22Rv1 (cell line): ENCODE data around the gene KCNJ6.

Experiments
- H3K27ac ChIP-seq: fragments of 450-650 bp; 2 replicates; pipeline ENCODE4 v1.5.1; 2017
- ZFX ChIP-seq: fragments of 450-650 bp; IDR thresholded peaks from 2 replicates; pipeline ENCODE4 v1.6.1; 2017; ENCODE audit warnings: antibody characterized with exemption, borderline replicate concordance
- TF ChIP-seq, protein P1 (sequence below): fragments of 450-650 bp; IDR thresholded peaks from 2 replicates; pipeline ENCODE4 v1.5.1; 2017; ENCODE audit warnings: mild to moderate bottlenecking

The KCNJ6 gene

DNA sequence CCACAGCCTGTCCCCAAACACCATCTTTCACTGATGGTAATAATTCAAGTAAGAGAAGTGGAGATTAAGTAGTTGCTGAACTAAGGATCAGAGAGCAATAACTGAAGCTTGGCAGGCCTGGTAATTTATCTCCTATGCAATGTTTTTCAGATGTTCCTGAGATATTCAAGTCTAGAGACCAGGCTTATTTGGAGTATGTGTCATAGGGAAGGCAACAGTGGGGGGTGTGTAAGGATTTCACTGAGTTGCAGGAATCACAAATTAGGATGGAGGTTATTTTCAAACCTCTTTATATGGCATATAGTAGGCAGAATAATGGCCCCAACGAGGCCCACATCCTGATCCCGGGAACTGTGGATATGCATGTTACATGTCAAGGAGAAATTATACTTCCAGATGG lies 171.7 kb downstream of the KCNJ6 start:
- H3K27ac ChIP-seq, result no peak overlapping the region
- TF ChIP-seq, protein P1, sequence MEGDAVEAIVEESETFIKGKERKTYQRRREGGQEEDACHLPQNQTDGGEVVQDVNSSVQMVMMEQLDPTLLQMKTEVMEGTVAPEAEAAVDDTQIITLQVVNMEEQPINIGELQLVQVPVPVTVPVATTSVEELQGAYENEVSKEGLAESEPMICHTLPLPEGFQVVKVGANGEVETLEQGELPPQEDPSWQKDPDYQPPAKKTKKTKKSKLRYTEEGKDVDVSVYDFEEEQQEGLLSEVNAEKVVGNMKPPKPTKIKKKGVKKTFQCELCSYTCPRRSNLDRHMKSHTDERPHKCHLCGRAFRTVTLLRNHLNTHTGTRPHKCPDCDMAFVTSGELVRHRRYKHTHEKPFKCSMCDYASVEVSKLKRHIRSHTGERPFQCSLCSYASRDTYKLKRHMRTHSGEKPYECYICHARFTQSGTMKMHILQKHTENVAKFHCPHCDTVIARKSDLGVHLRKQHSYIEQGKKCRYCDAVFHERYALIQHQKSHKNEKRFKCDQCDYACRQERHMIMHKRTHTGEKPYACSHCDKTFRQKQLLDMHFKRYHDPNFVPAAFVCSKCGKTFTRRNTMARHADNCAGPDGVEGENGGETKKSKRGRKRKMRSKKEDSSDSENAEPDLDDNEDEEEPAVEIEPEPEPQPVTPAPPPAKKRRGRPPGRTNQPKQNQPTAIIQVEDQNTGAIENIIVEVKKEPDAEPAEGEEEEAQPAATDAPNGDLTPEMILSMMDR, result no peak
- no peak for TF ChIP-seq ZFX

DNA sequence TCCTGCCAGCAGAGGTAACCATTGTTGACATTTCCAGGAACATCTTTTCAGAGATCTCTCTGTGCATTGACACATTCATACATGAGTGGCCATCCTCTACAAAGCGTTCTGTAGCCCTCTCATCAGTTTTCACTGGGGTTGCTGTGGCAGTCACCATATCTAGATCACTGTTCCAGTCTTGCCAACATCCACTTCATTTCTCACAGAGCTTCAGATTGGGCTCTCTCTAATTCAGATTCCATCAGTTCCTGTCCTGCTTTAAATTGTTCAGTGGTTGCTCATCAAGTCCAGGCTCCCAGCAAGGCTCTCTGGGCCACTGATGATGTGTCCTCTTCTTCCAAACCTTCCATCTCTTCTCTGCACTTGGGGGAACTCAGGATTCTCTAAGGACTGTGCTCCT lies 173.7 kb downstream of the KCNJ6 start:
- no peak overlapping the region for H3K27ac ChIP-seq
- no peak for TF ChIP-seq ZFX
- TF ChIP-seq, protein P1, result no peak

DNA sequence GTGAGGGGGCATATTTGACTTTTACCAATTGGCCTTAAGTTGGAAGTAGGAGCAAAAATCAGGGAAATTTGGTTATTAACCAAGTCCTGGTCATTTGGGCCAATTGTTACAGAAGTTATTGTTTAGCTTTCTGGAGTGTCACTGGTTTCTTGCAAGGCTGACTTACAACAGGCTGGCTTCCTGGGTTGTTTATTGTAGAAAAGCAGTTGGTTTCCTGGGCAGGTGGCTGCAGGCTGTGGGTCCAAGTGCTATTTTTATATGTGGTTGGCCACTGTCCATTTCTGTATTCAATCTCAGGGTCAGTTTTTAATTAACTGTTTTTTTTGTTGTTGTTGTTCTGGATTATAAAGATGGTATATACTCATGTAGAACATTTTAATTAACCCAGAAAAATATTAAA lies 174.1 kb downstream of the KCNJ6 start:
- no peak for TF ChIP-seq ZFX
- TF ChIP-seq, protein P1, result no peak
- no peak overlapping the region for H3K27ac ChIP-seq

DNA sequence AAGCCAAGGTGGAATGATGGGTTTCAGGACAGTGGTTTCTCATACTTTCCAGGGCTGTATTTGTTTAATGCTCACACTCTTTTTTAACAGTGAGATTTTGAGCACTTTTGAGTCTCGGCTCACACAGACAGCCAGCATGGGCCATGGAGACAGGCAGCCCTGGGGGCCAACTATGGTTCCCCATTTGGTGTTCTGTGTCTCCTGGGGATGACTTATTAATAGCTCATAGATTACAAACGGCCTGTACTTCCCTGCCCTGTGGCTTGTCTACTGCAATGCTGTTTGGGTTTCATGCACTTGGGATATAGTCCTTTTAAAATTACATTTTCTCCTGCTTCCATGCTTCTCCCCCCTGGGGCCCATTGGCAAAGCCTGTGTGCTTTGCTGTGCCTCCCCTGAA lies 178.3 kb downstream of the KCNJ6 start:
- no peak overlapping the region for H3K27ac ChIP-seq

DNA sequence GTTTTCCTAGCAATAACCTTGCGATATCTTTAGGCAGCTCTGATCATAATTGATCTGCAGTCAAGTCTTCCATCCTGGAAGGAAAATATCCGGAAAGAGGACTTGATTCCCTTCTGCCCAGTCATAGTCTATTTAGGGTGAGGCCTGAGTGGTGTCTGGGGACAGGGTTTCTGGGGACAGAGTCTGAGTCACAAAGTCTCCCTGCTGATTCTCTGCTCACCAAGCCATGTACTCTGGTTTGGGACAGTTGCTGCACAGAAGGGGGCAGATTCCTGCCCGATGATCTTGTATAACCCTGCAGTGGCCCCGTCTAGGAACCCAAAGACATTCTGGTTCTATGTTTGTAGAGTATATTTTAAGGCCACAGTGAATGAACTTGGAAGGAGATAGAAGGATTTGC lies 178.8 kb downstream of the KCNJ6 start:
- TF ChIP-seq, protein P1, result no peak
- no peak for TF ChIP-seq ZFX
- H3K27ac ChIP-seq, result no peak overlapping the region

More for the DNA sequence above, 178.3 kb downstream of the KCNJ6 start:
- TF ChIP-seq, protein P1, result no peak
- TF ChIP-seq ZFX, result no peak

DNA sequence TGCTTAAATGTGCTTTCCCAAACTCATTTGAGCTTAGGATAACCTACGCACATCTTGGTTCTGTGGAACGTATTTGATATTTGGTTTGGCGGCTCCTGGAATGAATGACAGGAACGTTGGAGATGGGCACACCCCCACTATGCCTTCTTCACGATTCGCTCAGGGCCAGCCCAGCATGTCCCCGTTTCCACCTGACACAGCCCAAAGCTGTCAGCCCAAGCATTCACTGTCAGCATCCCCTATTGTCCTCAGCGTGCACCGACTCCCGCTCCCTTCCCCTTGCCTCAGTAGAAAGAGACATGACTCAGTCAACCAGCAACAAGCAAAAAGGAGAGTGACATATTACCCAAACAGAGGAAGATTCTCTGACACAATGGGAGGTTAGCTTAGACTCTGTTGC lies 181.4 kb downstream of the KCNJ6 start:
- no peak for TF ChIP-seq ZFX
- TF ChIP-seq, protein P1, result no peak
- H3K27ac ChIP-seq, result no peak overlapping the region

DNA sequence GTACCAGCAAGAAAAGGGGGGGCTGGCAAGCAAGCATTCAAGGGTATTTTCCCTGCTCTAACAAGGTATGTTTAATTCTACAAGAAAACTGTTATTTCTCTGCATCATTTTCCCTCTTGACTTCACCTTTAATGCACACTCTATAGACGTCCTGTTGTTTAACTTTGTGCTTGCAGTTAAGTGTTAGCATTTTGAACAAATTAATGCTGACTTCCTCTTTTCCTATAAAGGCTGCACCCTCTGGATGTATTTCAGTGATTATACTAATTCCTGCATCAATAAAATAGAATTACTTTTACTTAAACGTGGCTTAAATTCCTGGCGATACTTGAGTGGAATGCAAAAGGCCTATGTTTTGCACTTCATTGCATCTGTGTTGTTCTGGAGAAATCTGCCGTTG lies 183.3 kb downstream of the KCNJ6 start:
- TF ChIP-seq, protein P1, result no peak
- no peak for TF ChIP-seq ZFX

More for the DNA sequence above, 183.3 kb downstream of the KCNJ6 start:
- H3K27ac ChIP-seq, result no peak overlapping the region
